B cell (primary cell): ENCODE measurements around the gene WDSUB1. TPM values are rescaled to one million over a fixed set of nuclear protein-coding genes. Genes with fewer than 3 reads are reported as not detected.

Source experiments
- ATAC-seq: fragments of 200-7000 bp; cut with Tn5 transposase; one replicate; pipeline ENCODE4 v1.10.0; 2021; ENCODE audit warnings: low read depth, mild to moderate bottlenecking, moderate number of reproducible peaks, moderate library complexity
- CTCF ChIA-PET: fragments of 350-600 bp; sonication (Branson Sonifier 250); formaldehyde crosslinking; loops from one replicate; lab custom pipeline; 2021; ENCODE audit warnings: antibody characterized with exemption, inconsistent platforms; lab: Charles Lee
- POLR2A ChIA-PET: fragments of 350-600 bp; sonication (Branson Sonifier 250); formaldehyde crosslinking; loops from one replicate; lab custom pipeline; 2021; ENCODE audit warnings: antibody characterized with exemption; lab: Charles Lee
- DNase-seq: peaks from one replicate; pipeline ENCODE4 v3.0.0; 2013
- H2AFZ ChIP-seq: 2 replicates; pipeline ENCODE4 v1.6.1; 2012; ENCODE audit warnings: mild to moderate bottlenecking, low read depth, low read length; ENCODE audit not compliant: insufficient read depth, poor library complexity, severe bottlenecking
- H3K27ac ChIP-seq, 2 donors: 1 replicate in 1 of 2; 2 replicates in 1 of 2; pipeline ENCODE4 v1.5.1; 2012 to 2013; ENCODE audit warnings: low read length in 2 of 2, mild to moderate bottlenecking in 2 of 2, moderate library complexity in 1 of 2
- H3K27me3 ChIP-seq, 4 experiments: fragments of 200-600 bp in 1 of 4; sonication (generic) in 1 of 4; replicated peaks in 1 of 4; 1 replicate in 2 of 4; 2 replicates in 2 of 4; pipeline versions ENCODE4 v1.6.1 to v1.7.0; 2013 to 2016; ENCODE audit warnings: low read length in 3 of 4, mild to moderate bottlenecking in 2 of 4, mixed read lengths in 1 of 4, moderate library complexity in 1 of 4; ENCODE audit not compliant: insufficient read depth in 4 of 4, control insufficient read depth in 3 of 4; ENCODE audit errors: control extremely low read depth in 1 of 4
- H3K36me3 ChIP-seq, 2 experiments: replicated peaks in 1 of 2; 1 replicate in 1 of 2; 2 replicates in 1 of 2; pipeline versions ENCODE4 v1.6.1 to v1.7.1; 2013; ENCODE audit warnings: low read length in 1 of 2; ENCODE audit not compliant: insufficient read depth in 2 of 2, control insufficient read depth in 1 of 2; ENCODE audit errors: control extremely low read depth in 1 of 2, extremely low read depth in 1 of 2
- H3K4me1 ChIP-seq, 2 donors: fragments of 200-600 bp in 1 of 2; sonication (generic) in 1 of 2; 1 replicate in 1 of 2; 2 replicates in 1 of 2; pipeline versions ENCODE4 v1.5.1 to v1.6.1; 2013 to 2017; ENCODE audit warnings: low read length in 2 of 2; ENCODE audit not compliant: control insufficient read depth in 2 of 2, insufficient read depth in 2 of 2
- H3K4me2 ChIP-seq: replicated peaks from 2 replicates; pipeline ENCODE3; 2012; ENCODE audit warnings: mild to moderate bottlenecking, low read depth, low read length; ENCODE audit not compliant: poor library complexity, severe bottlenecking
- H3K4me3 ChIP-seq, 5 experiments: fragments of 200-600 bp in 1 of 5; sonication (generic) in 1 of 5; 1 replicate in 3 of 5; 2 replicates in 2 of 5; pipeline versions ENCODE4 v1.5.1 to v1.7.0; 2011 to 2016; ENCODE audit warnings: low read length in 4 of 5, mild to moderate bottlenecking in 4 of 5, low read depth in 2 of 5, control low read depth in 1 of 5, moderate library complexity in 1 of 5; ENCODE audit not compliant: insufficient read depth in 1 of 5; ENCODE audit errors: control extremely low read depth in 1 of 5, extremely low read depth in 1 of 5
- H3K79me2 ChIP-seq: fragments of 200-600 bp; sonication (generic); one replicate; pipeline ENCODE4 v1.6.0; 2016; ENCODE audit warnings: low read length; ENCODE audit not compliant: control insufficient read depth, insufficient read depth
- H3K9ac ChIP-seq: fragments of 200-600 bp; sonication (generic); 2 replicates; pipeline ENCODE4 v1.6.1; 2017; ENCODE audit warnings: mild to moderate bottlenecking, low read length, moderate library complexity
- H3K9me3 ChIP-seq, 3 donors: one replicate each; pipeline versions ENCODE4 v1.6.1 to v1.7.1; 2013; ENCODE audit warnings: low read length in 2 of 3; ENCODE audit not compliant: control insufficient read depth in 2 of 3, insufficient read depth in 1 of 3; ENCODE audit errors: control extremely low read depth in 1 of 3
- H4K20me1 ChIP-seq: 2 replicates; pipeline ENCODE4 v1.6.0; 2012; ENCODE audit warnings: mild to moderate bottlenecking, low read length; ENCODE audit not compliant: insufficient read depth, control insufficient read depth, poor library complexity, severe bottlenecking
- H3K27ac Mint-ChIP-seq: one replicate; pipeline ENCODE4 v1.8.0; 2021; ENCODE audit warnings: mixed read lengths
- H3K27me3 Mint-ChIP-seq: one replicate; pipeline ENCODE4 v1.8.0; 2021; ENCODE audit warnings: mixed read lengths
- H3K4me1 Mint-ChIP-seq: one replicate; pipeline ENCODE4 v1.8.0; 2021; ENCODE audit warnings: mixed read lengths
- H3K4me3 Mint-ChIP-seq: one replicate; pipeline ENCODE4 v1.8.0; 2021; ENCODE audit warnings: mixed read lengths
- H3K9me3 Mint-ChIP-seq: one replicate; pipeline ENCODE4 v1.8.0; 2022; ENCODE audit warnings: mixed read lengths; ENCODE audit not compliant: insufficient read depth
- EZH2 ChIP-seq: IDR thresholded peaks from 2 replicates; pipeline ENCODE4 v1.6.1; 2012; ENCODE audit warnings: borderline replicate concordance, low read depth, mild to moderate bottlenecking, moderate library complexity, low read length; ENCODE audit not compliant: insufficient read depth, poor library complexity, severe bottlenecking
- WGBS: methylation state at CpG from one replicate; pipeline ENCODE4 v1.1.5; 2013; ENCODE audit warnings: missing lambda C conversion rate; ENCODE audit not compliant: insufficient coverage; 5-methylcytosine and 5-hydroxymethylcytosine counted together
- intact Hi-C: fragments of 100-400 bp; cut with micrococcal nuclease; formaldehyde crosslinking; loops from one replicate; pipeline ENCODE4 v1.10.0; 2022
- polyA plus RNA-seq: library from polyadenylated mRNA; depleted of rRNA; stranded (reverse); fragments of >200 nt; gene quantifications from 2 replicates; pipeline ENCODE4 v1.2.3, GENCODE V29; 2012
- total RNA-seq, 2 donors: library from RNA; stranded (reverse); fragments of 120-200 nt in 1 of 2; gene quantifications; 1 replicate in 1 of 2; 2 replicates in 1 of 2; pipeline versions ENCODE4 v1.2.3 to v1.2.4, GENCODE V29; 2013 to 2022
- TF ChIP-seq, protein P1 (sequence below): fragments of 200-600 bp; IDR thresholded peaks from one replicate; pipeline ENCODE4 v1.8.0; 2022; ENCODE audit warnings: antibody characterized with exemption, mild to moderate bottlenecking

Gene WDSUB1
- total and polyA plus RNA-seq, 2 donors (not counting 1 experiment from before 2014, with no cell fraction given) = 10.8 to 13.6 TPM

DNA sequence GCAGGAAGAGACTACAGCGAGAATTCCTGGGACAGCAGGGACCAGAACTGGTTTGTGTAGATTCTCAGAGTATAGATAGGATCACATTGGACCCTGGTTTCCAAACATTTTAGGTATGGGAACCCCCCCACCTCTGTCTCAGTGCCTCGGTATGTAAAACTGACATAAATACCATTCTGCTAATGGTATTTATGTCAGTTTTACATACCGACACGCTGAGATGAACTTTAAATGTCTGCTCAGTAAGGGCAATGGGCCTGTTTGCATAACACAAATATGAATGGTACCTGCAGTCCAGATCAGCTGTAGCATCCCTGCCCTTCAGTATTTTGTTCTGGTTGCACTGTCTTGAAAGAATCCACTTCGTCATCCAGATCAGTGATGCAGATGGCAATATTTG, 73.2 kb downstream of the WDSUB1 start:
- ATAC-seq = no peak
- intact Hi-C loops = no loop called here

More for the DNA sequence above, 73.2 kb downstream of the WDSUB1 start:
- WGBS = 93% methylated on average over 4 of the region's 5 CpGs
- no peak for DNase-seq
- peaks cover 0 to 10% (median 0%) of the 10 kb centered on the region in 3 donors for H3K9me3 ChIP-seq
- H3K79me2 ChIP-seq = no peaks in the 10 kb centered on the region
- TF ChIP-seq, protein P1, sequence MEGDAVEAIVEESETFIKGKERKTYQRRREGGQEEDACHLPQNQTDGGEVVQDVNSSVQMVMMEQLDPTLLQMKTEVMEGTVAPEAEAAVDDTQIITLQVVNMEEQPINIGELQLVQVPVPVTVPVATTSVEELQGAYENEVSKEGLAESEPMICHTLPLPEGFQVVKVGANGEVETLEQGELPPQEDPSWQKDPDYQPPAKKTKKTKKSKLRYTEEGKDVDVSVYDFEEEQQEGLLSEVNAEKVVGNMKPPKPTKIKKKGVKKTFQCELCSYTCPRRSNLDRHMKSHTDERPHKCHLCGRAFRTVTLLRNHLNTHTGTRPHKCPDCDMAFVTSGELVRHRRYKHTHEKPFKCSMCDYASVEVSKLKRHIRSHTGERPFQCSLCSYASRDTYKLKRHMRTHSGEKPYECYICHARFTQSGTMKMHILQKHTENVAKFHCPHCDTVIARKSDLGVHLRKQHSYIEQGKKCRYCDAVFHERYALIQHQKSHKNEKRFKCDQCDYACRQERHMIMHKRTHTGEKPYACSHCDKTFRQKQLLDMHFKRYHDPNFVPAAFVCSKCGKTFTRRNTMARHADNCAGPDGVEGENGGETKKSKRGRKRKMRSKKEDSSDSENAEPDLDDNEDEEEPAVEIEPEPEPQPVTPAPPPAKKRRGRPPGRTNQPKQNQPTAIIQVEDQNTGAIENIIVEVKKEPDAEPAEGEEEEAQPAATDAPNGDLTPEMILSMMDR = no peak
- TF ChIP-seq EZH2 = no peak
- H2AFZ ChIP-seq = no peak overlapping the region
- POLR2A ChIA-PET = no interaction called here
- no peak overlapping the region for H3K27ac ChIP-seq
- H3K4me3 ChIP-seq = no peak overlapping the region
- CTCF ChIA-PET = no interaction called here
- H3K4me3 Mint-ChIP-seq = no peak overlapping the region
- no peaks in the 10 kb centered on the region for H3K9me3 Mint-ChIP-seq
- H3K4me2 ChIP-seq = no peak overlapping the region
- no peak overlapping the region for H3K9ac ChIP-seq
- peaks cover 11 to 12% of the 10 kb centered on the region in 2 donors for H3K4me1 ChIP-seq
- H4K20me1 ChIP-seq = no peaks in the 10 kb centered on the region
- no peaks in the 10 kb centered on the region for H3K27me3 Mint-ChIP-seq
- no peaks in the 10 kb centered on the region for H3K27me3 ChIP-seq
- no peak overlapping the region for H3K27ac Mint-ChIP-seq
- H3K4me1 Mint-ChIP-seq = peaks cover 14% of the 10 kb centered on the region
- H3K36me3 ChIP-seq = no peaks in the 10 kb centered on the region
